ENCODE measurements around the gene RNF152. TPM values are rescaled to one million over a fixed set of nuclear protein-coding genes. Genes with fewer than 3 reads are reported as not detected.
A peak's percentile ranks its signal among the peaks of the same experiment; 100 is the strongest.

The RNF152 gene
- total RNA-seq: 100 to 1,000 TPM in 2 of 4 donors, 10 to 100 TPM in 2; 49.3 to 143 (median 95.2) TPM

DNA sequence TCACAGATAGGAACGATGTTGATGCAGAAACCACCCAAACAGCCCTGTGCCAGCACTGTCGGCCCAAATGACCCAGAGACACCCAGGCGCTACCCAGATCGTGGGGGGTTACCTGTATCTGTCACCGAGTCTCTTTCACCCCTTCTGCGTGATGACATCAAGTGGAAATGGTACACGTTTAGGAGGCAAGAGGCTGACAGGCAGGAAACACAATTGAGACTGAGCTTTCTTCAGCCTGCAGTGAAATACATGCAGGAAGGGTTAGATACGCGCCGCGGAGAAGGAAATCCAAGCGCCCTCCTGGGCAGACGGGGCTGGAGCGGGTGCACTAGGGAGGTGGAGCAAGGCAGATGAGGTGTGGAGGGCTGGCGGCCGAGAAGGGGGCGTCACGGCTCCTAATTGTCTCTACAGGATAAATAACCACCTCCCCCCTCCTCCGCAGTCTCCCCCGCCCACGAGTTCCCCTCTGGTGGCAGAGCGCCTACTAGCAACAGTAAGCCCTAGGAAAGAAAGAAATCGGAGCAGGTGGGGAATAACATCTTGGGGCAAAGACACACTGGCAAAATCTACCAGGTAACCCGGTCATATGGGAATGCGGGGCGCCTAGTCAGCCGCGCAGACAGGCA lies at the start of gene RNF152:
TSS of gene RNF152 (minus strand) at position 325 of the 626 bp plus-strand sequence. CDS start 76,544 bp downstream, outside the sequence.
- no peak for TF ChIP-seq POLR2A (IDR thresholded peaks at IDR 0.05)
- no peaks in the 10 kb centered on the region for H3K9me3 ChIP-seq
- DNase-seq (ENCODE audit: low spot score in 2 of 2): peak in 1 of 2 donors; percentile 62
- no peaks in the 10 kb centered on the region for H3K27me3 ChIP-seq
- peaks cover 4% of the 10 kb centered on the region for H3K36me3 ChIP-seq
- peaks cover 55% of the 10 kb centered on the region for H3K4me1 ChIP-seq
- peak within 1 kb of the TSS; percentile 89 for H3K27ac ChIP-seq
- WGBS: 3% methylated on average over 28 of the region's 28 CpGs
- peak within 1 kb of the TSS; percentile 88 for H3K4me3 ChIP-seq

- H3K27me3 ChIP-seq: no peaks in the 10 kb centered on the region
- H3K27ac ChIP-seq: no peak overlapping the region
- no peaks in the 10 kb centered on the region for H3K9me3 ChIP-seq
- no peaks in the 10 kb centered on the region for H3K36me3 ChIP-seq
- H3K4me3 ChIP-seq: no peak overlapping the region
- no peak for DNase-seq (ENCODE audit: low spot score in 2 of 2)
- WGBS: 96% methylated on average over 1 of the region's 1 CpG
- H3K4me1 ChIP-seq: peaks cover 9% of the 10 kb centered on the region
- TF ChIP-seq EP300 (IDR thresholded peaks at IDR 0.05): no peak
- TF ChIP-seq POLR2A (IDR thresholded peaks at IDR 0.05): no peak
- TF ChIP-seq POLR2AphosphoS5 (IDR thresholded peaks at IDR 0.05): no peak
These were observed 49.2 kb upstream of the RNF152 start for GRCh38 chr18:61941948-61942471.

DNA sequence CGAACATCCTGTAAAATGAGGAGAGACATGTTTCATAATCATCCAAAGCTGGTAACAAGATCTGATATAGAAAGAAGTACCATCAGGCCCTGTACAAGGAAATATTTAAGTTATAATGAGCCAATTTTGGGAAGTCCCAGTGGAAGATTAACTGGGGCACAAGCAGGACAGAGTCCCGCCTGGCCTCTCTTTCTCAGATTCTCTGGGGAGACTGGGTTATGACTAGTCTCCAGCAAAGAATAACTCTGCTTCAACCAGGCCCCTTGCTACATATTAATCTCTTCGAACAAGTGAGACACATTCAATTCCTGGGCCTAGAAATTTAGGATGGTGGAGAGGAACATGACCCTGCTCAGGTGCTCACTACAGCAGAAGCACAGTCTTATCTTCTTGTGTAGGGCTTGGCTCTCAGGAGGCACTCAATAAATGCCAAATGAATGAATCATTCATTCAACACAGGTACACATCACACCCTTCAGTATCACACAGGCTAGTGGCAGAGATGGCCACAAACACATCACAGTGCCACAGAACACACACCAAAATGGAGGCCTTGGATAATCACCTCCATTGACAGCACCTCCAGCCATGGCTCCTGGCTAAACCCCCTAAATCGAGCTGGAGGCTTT lies 46.4 kb upstream of the RNF152 start:
- Histone ChIP-seq H3K4me3 (no peak overlapping the region), H3K36me3 (no peaks in the 10 kb centered on the region), H3K9me3 (no peaks in the 10 kb centered on the region), H3K4me1 (peaks cover 9% of the 10 kb centered on the region), H3K27ac (no peak overlapping the region), H3K27me3 (no peaks in the 10 kb centered on the region)
- TF ChIP-seq EP300 (IDR thresholded peaks at IDR 0.05) (no peak), POLR2A (IDR thresholded peaks at IDR 0.05) (no peak), POLR2AphosphoS5 (IDR thresholded peaks at IDR 0.05) (no peak), CTCF (IDR thresholded peaks at IDR 0.05) (no peak)
- WGBS: 82% methylated on average over 4 of the region's 4 CpGs
- no peak for DNase-seq (ENCODE audit: low spot score in 2 of 2)

DNA sequence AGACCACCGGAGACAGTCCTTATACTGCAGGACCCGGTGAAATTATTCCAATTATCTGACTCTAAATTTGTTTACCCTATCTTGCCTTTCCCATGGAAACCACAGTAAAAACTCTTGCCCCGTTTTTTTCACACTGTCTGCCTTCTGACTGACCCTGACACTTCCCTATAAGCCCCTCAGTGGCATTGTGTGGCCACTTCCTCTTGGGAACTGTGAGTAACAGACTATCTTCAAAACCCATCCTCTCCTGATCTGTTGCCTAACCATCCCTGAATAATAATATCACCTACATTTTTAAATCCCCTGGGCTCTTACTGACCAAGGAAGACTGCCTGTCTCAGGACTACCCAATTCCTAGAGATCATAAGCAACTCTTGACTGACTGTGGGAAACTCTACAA lies 42.6 kb upstream of the RNF152 start:
- Histone ChIP-seq H3K27ac (no peak overlapping the region), H3K9me3 (no peaks in the 10 kb centered on the region), H3K4me3 (no peak overlapping the region), H3K27me3 (no peaks in the 10 kb centered on the region), H3K4me1 (peaks cover under 1% of the 10 kb centered on the region), H3K36me3 (no peaks in the 10 kb centered on the region)
- TF ChIP-seq CTCF (IDR thresholded peaks at IDR 0.05): no peak
- TF ChIP-seq POLR2A (IDR thresholded peaks at IDR 0.05): no peak
- no peak for TF ChIP-seq POLR2AphosphoS5 (IDR thresholded peaks at IDR 0.05)
- TF ChIP-seq EP300 (IDR thresholded peaks at IDR 0.05): no peak
- WGBS: 77% methylated on average over 3 of the region's 3 CpGs
- no peak for DNase-seq (ENCODE audit: low spot score in 2 of 2)

GRCh38 chr18:61931654-61932379 lies 39.0 kb upstream of the RNF152 start:
- no peak for TF ChIP-seq CTCF (IDR thresholded peaks at IDR 0.05)
- no peak for TF ChIP-seq EP300 (IDR thresholded peaks at IDR 0.05)
- TF ChIP-seq POLR2AphosphoS5 (IDR thresholded peaks at IDR 0.05): no peak
- TF ChIP-seq POLR2A (IDR thresholded peaks at IDR 0.05): no peak
- no peak for DNase-seq (ENCODE audit: low spot score in 2 of 2)
- Histone ChIP-seq H3K36me3 (no peaks in the 10 kb centered on the region), H3K4me1 (peaks cover 3% of the 10 kb centered on the region), H3K9me3 (no peaks in the 10 kb centered on the region), H3K27me3 (no peaks in the 10 kb centered on the region), H3K27ac (no peak overlapping the region), H3K4me3 (no peak overlapping the region)
- whole genome bisulfite sequencing: 82% methylated on average over 6 of the region's 6 CpGs
